Measurements from ENCODE around the gene SH3GL1. TPM values are rescaled to one million over a fixed set of nuclear protein-coding genes. Genes with fewer than 3 reads are reported as not detected.

SH3GL1 gene
- total and polyA plus RNA-seq, 2 experiments from 2014 or later = 73.1 to 89.5 TPM

DNA sequence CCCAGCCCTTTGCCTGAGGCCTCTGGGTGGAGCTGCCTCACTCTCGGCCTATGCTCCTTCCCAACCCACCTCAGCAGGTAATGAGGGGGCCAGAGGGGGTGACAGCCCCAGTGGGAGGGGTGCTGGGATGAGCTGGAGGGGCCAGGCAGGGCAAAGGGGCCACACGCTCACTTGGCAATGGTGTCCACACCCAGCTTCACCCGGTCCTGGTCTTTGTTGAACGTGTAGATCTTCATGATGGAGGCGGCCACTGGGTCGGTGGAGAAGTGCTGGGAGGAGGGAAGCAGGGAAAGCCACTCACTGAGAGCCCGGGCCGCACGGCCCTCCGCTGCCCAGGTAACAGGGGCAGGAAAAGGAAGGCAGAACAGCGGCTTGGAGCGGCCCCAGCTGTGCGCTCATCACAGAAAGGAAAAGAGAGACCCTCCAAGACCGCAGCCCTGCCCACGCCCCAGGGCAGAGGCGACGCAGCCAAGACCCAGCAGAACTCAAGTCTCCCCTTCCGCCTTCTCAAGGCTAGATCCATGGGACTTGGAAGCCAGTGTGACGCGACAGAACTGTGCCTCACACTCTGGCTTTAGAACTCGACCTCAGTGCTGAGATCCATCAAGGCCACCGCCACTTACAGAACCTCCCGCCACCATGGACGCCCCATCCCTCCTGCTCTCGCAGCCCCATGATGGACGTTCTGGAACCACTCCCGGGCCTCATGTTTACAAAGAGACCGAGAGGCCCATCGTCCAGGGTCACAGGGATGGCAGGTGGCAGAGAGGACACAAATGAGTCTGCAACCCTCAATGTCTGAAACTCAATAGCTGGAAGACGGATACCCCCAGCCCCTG is 48.0 kb upstream of the SH3GL1 start:
- ATAC-seq (no peak), DNase-seq (ENCODE audit: low spot score) (no peak)
- H3K9me3 Mint-ChIP-seq = no peaks in the 10 kb centered on the region; the same call in 1 of the 3 replicates
- Histone ChIP-seq H4K20me1 (replicated peaks; ENCODE audit: insufficient read depth) (peaks cover 9% of the 10 kb centered on the region), H3K36me3 (ENCODE audit: insufficient read depth) (no peaks in the 10 kb centered on the region), H3K4me1 (ENCODE audit: insufficient read depth) (no peaks in the 10 kb centered on the region), H2AFZ (no peak overlapping the region), H3K27me3 (ENCODE audit: insufficient read depth) (no peaks in the 10 kb centered on the region), H3K9me2 (ENCODE audit: insufficient read depth) (no peaks in the 10 kb centered on the region), H3K4me3 (no peak overlapping the region), H3K79me2 (replicated peaks; ENCODE audit: insufficient read depth) (no peaks in the 10 kb centered on the region), H3K4me2 (no peak overlapping the region), H3F3A (replicated peaks; ENCODE audit: low read depth) (peaks cover 21% of the 10 kb centered on the region; the same call in 1 of the 2 replicates), H3K27ac (ENCODE audit: low read depth) (no peak overlapping the region)
- H3K27me3 Mint-ChIP-seq (ENCODE audit: insufficient read depth, low read depth, poor library complexity) = peaks cover 47% of the 10 kb centered on the region
- TF ChIP-seq JUNB (IDR thresholded peaks at IDR 0.05; ENCODE audit: unreplicated experiment) (no peak), ZNF331 (CRISPR knock-in tag; IDR thresholded peaks at IDR 0.05; ENCODE audit: low read depth) (no peak), POLR2AphosphoS5 (IDR thresholded peaks at IDR 0.05; ENCODE audit: low read depth) (no peak), CREB1 (CRISPR knock-in tag; IDR thresholded peaks at IDR 0.05; ENCODE audit: low read depth) (no peak), EZH2 (IDR thresholded peaks at IDR 0.05; ENCODE audit: low read depth, unreplicated experiment) (no peak), ZNF114 (CRISPR knock-in tag; IDR thresholded peaks at IDR 0.05) (no peak), NANOG (IDR thresholded peaks at IDR 0.05; ENCODE audit: borderline replicate concordance) (no peak), EZH2phosphoT487 (IDR thresholded peaks at IDR 0.05; ENCODE audit: unreplicated experiment) (no peak), STAT1 (IDR thresholded peaks at IDR 0.05; ENCODE audit: unreplicated experiment) (no peak)
- TF ChIP-seq, protein P1, sequence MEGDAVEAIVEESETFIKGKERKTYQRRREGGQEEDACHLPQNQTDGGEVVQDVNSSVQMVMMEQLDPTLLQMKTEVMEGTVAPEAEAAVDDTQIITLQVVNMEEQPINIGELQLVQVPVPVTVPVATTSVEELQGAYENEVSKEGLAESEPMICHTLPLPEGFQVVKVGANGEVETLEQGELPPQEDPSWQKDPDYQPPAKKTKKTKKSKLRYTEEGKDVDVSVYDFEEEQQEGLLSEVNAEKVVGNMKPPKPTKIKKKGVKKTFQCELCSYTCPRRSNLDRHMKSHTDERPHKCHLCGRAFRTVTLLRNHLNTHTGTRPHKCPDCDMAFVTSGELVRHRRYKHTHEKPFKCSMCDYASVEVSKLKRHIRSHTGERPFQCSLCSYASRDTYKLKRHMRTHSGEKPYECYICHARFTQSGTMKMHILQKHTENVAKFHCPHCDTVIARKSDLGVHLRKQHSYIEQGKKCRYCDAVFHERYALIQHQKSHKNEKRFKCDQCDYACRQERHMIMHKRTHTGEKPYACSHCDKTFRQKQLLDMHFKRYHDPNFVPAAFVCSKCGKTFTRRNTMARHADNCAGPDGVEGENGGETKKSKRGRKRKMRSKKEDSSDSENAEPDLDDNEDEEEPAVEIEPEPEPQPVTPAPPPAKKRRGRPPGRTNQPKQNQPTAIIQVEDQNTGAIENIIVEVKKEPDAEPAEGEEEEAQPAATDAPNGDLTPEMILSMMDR (conservative IDR thresholded peaks at IDR 0.05; ENCODE audit: low read depth in 2 of 2) = no peak
- TF ChIP-seq, protein P2, sequence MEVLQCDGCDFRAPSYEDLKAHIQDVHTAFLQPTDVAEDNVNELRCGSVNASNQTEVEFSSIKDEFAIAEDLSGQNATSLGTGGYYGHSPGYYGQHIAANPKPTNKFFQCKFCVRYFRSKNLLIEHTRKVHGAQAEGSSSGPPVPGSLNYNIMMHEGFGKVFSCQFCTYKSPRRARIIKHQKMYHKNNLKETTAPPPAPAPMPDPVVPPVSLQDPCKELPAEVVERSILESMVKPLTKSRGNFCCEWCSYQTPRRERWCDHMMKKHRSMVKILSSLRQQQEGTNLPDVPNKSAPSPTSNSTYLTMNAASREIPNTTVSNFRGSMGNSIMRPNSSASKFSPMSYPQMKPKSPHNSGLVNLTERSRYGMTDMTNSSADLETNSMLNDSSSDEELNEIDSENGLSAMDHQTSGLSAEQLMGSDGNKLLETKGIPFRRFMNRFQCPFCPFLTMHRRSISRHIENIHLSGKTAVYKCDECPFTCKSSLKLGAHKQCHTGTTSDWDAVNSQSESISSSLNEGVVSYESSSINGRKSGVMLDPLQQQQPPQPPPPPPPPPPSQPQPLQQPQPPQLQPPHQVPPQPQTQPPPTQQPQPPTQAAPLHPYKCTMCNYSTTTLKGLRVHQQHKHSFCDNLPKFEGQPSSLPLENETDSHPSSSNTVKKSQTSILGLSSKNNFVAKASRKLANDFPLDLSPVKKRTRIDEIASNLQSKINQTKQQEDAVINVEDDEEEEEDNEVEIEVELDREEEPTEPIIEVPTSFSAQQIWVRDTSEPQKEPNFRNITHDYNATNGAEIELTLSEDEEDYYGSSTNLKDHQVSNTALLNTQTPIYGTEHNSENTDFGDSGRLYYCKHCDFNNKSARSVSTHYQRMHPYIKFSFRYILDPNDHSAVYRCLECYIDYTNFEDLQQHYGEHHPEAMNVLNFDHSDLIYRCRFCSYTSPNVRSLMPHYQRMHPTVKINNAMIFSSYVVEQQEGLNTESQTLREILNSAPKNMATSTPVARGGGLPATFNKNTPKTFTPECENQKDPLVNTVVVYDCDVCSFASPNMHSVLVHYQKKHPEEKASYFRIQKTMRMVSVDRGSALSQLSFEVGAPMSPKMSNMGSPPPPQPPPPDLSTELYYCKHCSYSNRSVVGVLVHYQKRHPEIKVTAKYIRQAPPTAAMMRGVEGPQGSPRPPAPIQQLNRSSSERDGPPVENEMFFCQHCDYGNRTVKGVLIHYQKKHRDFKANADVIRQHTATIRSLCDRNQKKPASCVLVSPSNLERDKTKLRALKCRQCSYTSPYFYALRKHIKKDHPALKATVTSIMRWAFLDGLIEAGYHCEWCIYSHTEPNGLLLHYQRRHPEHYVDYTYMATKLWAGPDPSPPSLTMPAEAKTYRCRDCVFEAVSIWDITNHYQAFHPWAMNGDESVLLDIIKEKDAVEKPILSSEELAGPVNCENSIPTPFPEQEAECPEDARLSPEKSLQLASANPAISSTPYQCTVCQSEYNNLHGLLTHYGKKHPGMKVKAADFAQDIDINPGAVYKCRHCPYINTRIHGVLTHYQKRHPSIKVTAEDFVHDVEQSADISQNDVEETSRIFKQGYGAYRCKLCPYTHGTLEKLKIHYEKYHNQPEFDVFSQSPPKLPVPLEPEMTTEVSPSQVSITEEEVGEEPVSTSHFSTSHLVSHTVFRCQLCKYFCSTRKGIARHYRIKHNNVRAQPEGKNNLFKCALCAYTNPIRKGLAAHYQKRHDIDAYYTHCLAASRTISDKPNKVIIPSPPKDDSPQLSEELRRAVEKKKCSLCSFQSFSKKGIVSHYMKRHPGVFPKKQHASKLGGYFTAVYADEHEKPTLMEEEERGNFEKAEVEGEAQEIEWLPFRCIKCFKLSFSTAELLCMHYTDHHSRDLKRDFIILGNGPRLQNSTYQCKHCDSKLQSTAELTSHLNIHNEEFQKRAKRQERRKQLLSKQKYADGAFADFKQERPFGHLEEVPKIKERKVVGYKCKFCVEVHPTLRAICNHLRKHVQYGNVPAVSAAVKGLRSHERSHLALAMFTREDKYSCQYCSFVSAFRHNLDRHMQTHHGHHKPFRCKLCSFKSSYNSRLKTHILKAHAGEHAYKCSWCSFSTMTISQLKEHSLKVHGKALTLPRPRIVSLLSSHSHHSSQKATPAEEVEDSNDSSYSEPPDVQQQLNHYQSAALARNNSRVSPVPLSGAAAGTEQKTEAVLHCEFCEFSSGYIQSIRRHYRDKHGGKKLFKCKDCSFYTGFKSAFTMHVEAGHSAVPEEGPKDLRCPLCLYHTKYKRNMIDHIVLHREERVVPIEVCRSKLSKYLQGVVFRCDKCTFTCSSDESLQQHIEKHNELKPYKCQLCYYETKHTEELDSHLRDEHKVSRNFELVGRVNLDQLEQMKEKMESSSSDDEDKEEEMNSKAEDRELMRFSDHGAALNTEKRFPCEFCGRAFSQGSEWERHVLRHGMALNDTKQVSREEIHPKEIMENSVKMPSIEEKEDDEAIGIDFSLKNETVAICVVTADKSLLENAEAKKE (CRISPR knock-in tag; IDR thresholded peaks at IDR 0.05) = no peak
- TF ChIP-seq, protein P3, sequence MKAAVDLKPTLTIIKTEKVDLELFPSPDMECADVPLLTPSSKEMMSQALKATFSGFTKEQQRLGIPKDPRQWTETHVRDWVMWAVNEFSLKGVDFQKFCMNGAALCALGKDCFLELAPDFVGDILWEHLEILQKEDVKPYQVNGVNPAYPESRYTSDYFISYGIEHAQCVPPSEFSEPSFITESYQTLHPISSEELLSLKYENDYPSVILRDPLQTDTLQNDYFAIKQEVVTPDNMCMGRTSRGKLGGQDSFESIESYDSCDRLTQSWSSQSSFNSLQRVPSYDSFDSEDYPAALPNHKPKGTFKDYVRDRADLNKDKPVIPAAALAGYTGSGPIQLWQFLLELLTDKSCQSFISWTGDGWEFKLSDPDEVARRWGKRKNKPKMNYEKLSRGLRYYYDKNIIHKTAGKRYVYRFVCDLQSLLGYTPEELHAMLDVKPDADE (IDR thresholded peaks at IDR 0.05) = no peak
- no peak overlapping the region for H3K27ac Mint-ChIP-seq
- H3K36me3 Mint-ChIP-seq (ENCODE audit: low read depth) = peaks cover 47% of the 10 kb centered on the region
- no peak overlapping the region; the same call in 2 of the 3 replicates for H3K4me3 Mint-ChIP-seq
- peaks cover 7% of the 10 kb centered on the region; the same call in 2 of the 3 replicates for H3K4me1 Mint-ChIP-seq
